ENCODE results near the gene CHIT1.

DNA sequence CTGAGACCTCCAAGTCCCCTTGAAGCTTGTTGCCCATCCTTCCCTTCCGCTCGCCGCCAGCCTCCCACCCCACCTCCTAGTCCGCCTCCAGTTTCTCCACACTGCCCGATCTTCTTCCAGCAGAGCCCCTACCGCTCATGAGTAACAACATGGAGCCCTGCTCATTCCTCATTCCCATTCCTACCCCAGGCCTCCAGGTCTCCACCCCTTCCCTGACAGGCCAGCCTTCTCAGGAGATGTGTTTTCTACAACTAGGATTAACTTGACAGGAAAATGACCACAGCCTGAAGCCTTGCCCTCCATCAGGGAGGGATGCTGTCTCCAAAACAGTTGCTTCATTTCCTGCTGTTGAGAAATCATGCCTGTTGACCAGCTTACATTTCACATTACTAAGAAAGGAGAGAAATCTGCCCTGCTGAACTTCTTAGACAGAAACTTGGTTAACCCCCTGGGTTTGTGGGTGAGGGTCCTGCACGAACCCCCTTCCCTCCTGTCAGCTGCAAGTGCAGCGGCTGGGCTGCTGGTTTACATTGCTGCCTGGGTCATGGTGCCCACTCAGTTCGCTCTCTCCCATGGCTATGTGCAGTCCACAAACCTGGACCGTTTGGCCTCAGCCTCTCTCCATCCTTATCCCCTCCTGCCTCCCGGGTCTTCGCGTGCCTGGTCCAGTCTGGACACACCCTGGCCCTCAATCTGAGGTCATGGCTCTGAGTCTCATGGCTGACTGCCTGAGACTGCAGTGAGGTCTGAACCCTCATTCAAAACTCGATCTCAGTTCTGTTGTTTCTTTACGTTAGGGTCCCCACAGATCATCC lies 26.8 kb downstream of the CHIT1 start:
- TF ChIP-seq POLR2A (IDR thresholded peaks at IDR 0.05), result no peak
- TF ChIP-seq, protein P1, sequence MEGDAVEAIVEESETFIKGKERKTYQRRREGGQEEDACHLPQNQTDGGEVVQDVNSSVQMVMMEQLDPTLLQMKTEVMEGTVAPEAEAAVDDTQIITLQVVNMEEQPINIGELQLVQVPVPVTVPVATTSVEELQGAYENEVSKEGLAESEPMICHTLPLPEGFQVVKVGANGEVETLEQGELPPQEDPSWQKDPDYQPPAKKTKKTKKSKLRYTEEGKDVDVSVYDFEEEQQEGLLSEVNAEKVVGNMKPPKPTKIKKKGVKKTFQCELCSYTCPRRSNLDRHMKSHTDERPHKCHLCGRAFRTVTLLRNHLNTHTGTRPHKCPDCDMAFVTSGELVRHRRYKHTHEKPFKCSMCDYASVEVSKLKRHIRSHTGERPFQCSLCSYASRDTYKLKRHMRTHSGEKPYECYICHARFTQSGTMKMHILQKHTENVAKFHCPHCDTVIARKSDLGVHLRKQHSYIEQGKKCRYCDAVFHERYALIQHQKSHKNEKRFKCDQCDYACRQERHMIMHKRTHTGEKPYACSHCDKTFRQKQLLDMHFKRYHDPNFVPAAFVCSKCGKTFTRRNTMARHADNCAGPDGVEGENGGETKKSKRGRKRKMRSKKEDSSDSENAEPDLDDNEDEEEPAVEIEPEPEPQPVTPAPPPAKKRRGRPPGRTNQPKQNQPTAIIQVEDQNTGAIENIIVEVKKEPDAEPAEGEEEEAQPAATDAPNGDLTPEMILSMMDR (IDR thresholded peaks at IDR 0.05), result no peak

Data from ovary (tissue), 3 donors.